ENCODE data around the gene CLPTM1L. TPM values are rescaled to one million over a fixed set of nuclear protein-coding genes. Genes with fewer than 3 reads are reported as not detected.

CLPTM1L gene
- total RNA-seq, 4 donors from 2014 or later, result 78.0 to 143 (median 104) TPM

DNA sequence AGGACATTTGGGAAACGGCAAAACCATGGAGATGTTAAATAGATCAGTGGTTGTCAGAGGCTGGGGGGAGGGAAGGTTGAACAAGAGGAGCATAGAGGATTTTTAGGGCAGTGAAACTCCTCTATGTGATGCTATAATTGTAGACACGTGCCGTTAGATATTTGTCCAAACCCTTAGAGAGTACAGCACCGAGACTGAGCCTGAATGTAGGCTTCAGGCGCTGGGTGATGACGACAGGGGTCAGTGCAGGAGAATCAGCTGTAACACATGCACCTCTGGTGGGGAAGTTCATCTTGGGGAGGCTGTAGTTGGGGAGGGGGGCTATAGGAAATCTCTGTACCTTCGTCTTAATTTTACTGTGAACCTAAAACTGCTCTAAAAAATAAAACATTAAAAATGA lies 22.2 kb upstream of the CLPTM1L start:
- Histone ChIP-seq H3K9me3 (no peaks in the 10 kb centered on the region), H3K4me3 (no peak overlapping the region), H3K27me3 (peaks cover 24% of the 10 kb centered on the region), H3K36me3 (no peaks in the 10 kb centered on the region), H3K4me1 (no peaks in the 10 kb centered on the region), H3K27ac (no peak overlapping the region)
- intact Hi-C loops (cut with DNase I; ENCODE audit: low total_unique reads), result no loop called here
- 72 to 79% methylated on average over 3 to 7 of the region's 7 CpGs for WGBS, 2 donors (ENCODE audit: low coverage in 1 of 2)
- TF ChIP-seq POLR2A (IDR thresholded peaks at IDR 0.05), result no peak
- TF ChIP-seq CTCF (IDR thresholded peaks at IDR 0.05), result no peak
- no peak for TF ChIP-seq EP300 (IDR thresholded peaks at IDR 0.05; ENCODE audit: low read depth)
- TF ChIP-seq POLR2AphosphoS5 (IDR thresholded peaks at IDR 0.05), result no peak
- in situ Hi-C loops (cut with MboI; ENCODE audit: low pct_ligation_motif_present in 1 of 4, low pct_unique_long_range_greater_than_20kb in 1 of 4, low sequenced_read_pairs in 3 of 4), result loop anchor here in 1 of 4 donors (25.0 kb wide), 1 partner anchor 270 kb away; no protein-coding TSS in a partner anchor
- DNase-seq, result no peak

- DNase-seq, result no peak
- Histone ChIP-seq H3K27ac (no peak overlapping the region), H3K36me3 (no peaks in the 10 kb centered on the region), H3K9me3 (no peaks in the 10 kb centered on the region), H3K4me1 (no peaks in the 10 kb centered on the region), H3K27me3 (peaks cover 28% of the 10 kb centered on the region), H3K4me3 (no peak overlapping the region)
- in situ Hi-C loops (cut with MboI; ENCODE audit: low pct_ligation_motif_present in 1 of 4, low pct_unique_long_range_greater_than_20kb in 1 of 4, low sequenced_read_pairs in 3 of 4) (loop anchor here in 1 of 4 donors (25.0 kb wide), 1 partner anchor 271 kb away; no protein-coding TSS in a partner anchor), intact Hi-C loops (cut with DNase I; ENCODE audit: low total_unique reads) (no loop called here)
- 79 to 84% methylated on average over 14 of the region's 14 CpGs for WGBS, 2 donors (ENCODE audit: low coverage in 1 of 2)
- no peak for TF ChIP-seq EP300 (IDR thresholded peaks at IDR 0.05; ENCODE audit: low read depth)
- TF ChIP-seq CTCF (IDR thresholded peaks at IDR 0.05), result no peak
- TF ChIP-seq POLR2A (IDR thresholded peaks at IDR 0.05), result no peak
- no peak for TF ChIP-seq POLR2AphosphoS5 (IDR thresholded peaks at IDR 0.05)
Observed at GRCh38 chr5:1366514-1366913, 21.6 kb upstream of the CLPTM1L start.

DNA sequence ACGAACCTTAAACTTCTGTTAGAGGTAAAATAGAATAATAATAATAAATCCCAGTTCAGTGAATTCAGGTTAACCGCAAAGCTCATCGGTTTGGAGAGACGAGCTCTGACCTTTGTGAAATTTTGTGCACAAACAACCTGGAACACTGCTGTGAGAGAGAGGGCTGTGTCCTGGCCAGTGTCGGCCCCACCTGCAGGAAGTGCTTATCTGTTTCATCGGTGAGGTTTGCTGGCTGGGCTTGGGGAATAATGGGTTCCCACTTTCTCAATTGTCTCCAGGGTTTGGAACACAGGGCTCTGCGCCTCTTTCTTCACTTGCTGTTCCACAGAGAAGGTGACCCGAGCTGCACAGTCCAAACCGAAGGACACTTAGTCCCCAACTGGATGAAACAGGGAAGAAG lies 19.3 kb upstream of the CLPTM1L start:
- no peaks in the 10 kb centered on the region for H3K4me1 ChIP-seq
- no peak overlapping the region for H3K4me3 ChIP-seq
- H3K9me3 ChIP-seq, result no peaks in the 10 kb centered on the region
- intact Hi-C loops (cut with DNase I; ENCODE audit: low total_unique reads) (no loop called here), in situ Hi-C loops (cut with MboI; ENCODE audit: low pct_ligation_motif_present in 1 of 4, low pct_unique_long_range_greater_than_20kb in 1 of 4, low sequenced_read_pairs in 3 of 4) (loop anchor here in 1 of 4 donors (25.0 kb wide), 1 partner anchor 273 kb away; no protein-coding TSS in a partner anchor)
- no peak for DNase-seq
- no peaks in the 10 kb centered on the region for H3K36me3 ChIP-seq
- H3K27ac ChIP-seq, result no peak overlapping the region
- peaks cover 40% of the 10 kb centered on the region for H3K27me3 ChIP-seq
- no peak for TF ChIP-seq POLR2AphosphoS5 (IDR thresholded peaks at IDR 0.05)
- no peak for TF ChIP-seq POLR2A (IDR thresholded peaks at IDR 0.05)
- no peak for TF ChIP-seq EP300 (IDR thresholded peaks at IDR 0.05; ENCODE audit: low read depth)
- no peak for TF ChIP-seq CTCF (IDR thresholded peaks at IDR 0.05)
- WGBS, 2 donors (ENCODE audit: low coverage in 1 of 2), result 47 to 62% methylated on average over 4 to 9 of the region's 9 CpGs

DNA sequence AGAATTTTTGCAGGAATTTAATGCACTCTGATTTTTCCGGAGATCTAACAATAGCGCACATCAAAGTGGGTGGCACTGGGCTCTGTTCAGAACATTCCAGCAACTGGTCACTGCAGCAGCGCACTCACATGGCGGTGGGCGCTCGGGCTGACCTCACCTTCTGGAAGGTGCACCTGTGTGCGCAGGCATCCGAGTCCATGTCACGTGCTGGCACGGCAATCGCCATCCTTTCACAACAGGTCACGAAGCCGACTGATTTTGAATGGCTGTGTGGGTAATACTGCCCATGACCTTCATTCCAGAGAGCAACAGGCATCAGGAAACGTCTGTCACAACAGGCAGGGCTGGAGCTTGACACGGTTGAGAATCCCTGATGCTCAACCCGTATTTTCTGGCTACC lies 18.7 kb upstream of the CLPTM1L start:
- Histone ChIP-seq H3K36me3 (no peaks in the 10 kb centered on the region), H3K27ac (no peak overlapping the region), H3K4me3 (no peak overlapping the region), H3K27me3 (peaks cover 47% of the 10 kb centered on the region), H3K9me3 (no peaks in the 10 kb centered on the region), H3K4me1 (no peaks in the 10 kb centered on the region)
- no peak for TF ChIP-seq POLR2A (IDR thresholded peaks at IDR 0.05)
- TF ChIP-seq POLR2AphosphoS5 (IDR thresholded peaks at IDR 0.05), result no peak
- no peak for TF ChIP-seq CTCF (IDR thresholded peaks at IDR 0.05)
- TF ChIP-seq EP300 (IDR thresholded peaks at IDR 0.05; ENCODE audit: low read depth), result no peak
- 80 to 94% methylated on average over 6 to 16 of the region's 16 CpGs for WGBS, 2 donors (ENCODE audit: low coverage in 1 of 2)
- DNase-seq, result no peak
- intact Hi-C loops (cut with DNase I; ENCODE audit: low total_unique reads), result no loop called here
- in situ Hi-C loops (cut with MboI; ENCODE audit: low pct_ligation_motif_present in 1 of 4, low pct_unique_long_range_greater_than_20kb in 1 of 4, low sequenced_read_pairs in 3 of 4), result loop anchor here in 1 of 4 donors (25.0 kb wide), 1 partner anchor 274 kb away; no protein-coding TSS in a partner anchor

Measured in transverse colon (tissue), 4 donors.